ENCODE results near the gene RAB27A.

- TF ChIP-seq CTCF (IDR thresholded peaks at IDR 0.05; ENCODE audit: low read length): no peak
- TF ChIP-seq EZH2 (IDR thresholded peaks at IDR 0.05; ENCODE audit: borderline replicate concordance, low read length): no peak
Observed at GRCh38 chr15:55268176-55268695, 21.4 kb downstream of the RAB27A start.
